ENCODE results near the gene MED19. TPM values are rescaled to one million over a fixed set of nuclear protein-coding genes. Genes with fewer than 3 reads are reported as not detected.

The MED19 gene

Small RNAs within 50 kb of the gene (small RNA-seq; reads per million reads assigned to genes)
- gene TMX2-CTNND1 (ENCODE audit: insufficient read depth) = not detected
